ENCODE data around the gene EXOC3L2. TPM values are rescaled to one million over a fixed set of nuclear protein-coding genes. Genes with fewer than 3 reads are reported as not detected.
A peak's percentile ranks its signal among the peaks of the same experiment; 100 is the strongest.

The EXOC3L2 gene
- total RNA-seq, 1 donor from 2014 or later = 5.5 TPM

- TF ChIP-seq CTCF (IDR thresholded peaks at IDR 0.05; ENCODE audit: unreplicated experiment) = peak; percentile 66
- Mint-ChIP-seq H3K27ac (ENCODE audit: unreplicated experiment) (peak within 1 kb of the TSS; percentile 94), H3K27me3 (ENCODE audit: unreplicated experiment) (peaks cover 9% of the 10 kb centered on the region), H3K9me3 (ENCODE audit: unreplicated experiment) (no peaks in the 10 kb centered on the region), H3K36me3 (ENCODE audit: low read depth, unreplicated experiment) (peaks cover 21% of the 10 kb centered on the region), H3K4me3 (ENCODE audit: unreplicated experiment) (peak within 1 kb of the TSS; percentile 99), H3K4me1 (ENCODE audit: unreplicated experiment) (peaks cover 44% of the 10 kb centered on the region)
- peak; percentile 100 for DNase-seq (ENCODE audit: low spot score)
These were observed 66.7 kb downstream of the EXOC3L2 start, which contains the start of gene BLOC1S3 for GRCh38 chr19:45178262-45179071. BLOC1S3 (plus strand) TSS chr19:45178784; CDS start chr19:45179297, 513 bp downstream.

- H3K4me1 Mint-ChIP-seq (ENCODE audit: unreplicated experiment) = peaks cover 48% of the 10 kb centered on the region
- H3K36me3 Mint-ChIP-seq (ENCODE audit: low read depth, unreplicated experiment) = peaks cover 20% of the 10 kb centered on the region
- H3K27ac Mint-ChIP-seq (ENCODE audit: unreplicated experiment) = peak within 1 kb of the TSS; percentile 94
- no peaks in the 10 kb centered on the region for H3K9me3 Mint-ChIP-seq (ENCODE audit: unreplicated experiment)
- no peak for TF ChIP-seq CTCF (IDR thresholded peaks at IDR 0.05; ENCODE audit: unreplicated experiment)
- H3K4me3 Mint-ChIP-seq (ENCODE audit: unreplicated experiment) = peak within 1 kb of the TSS; percentile 99
- H3K27me3 Mint-ChIP-seq (ENCODE audit: unreplicated experiment) = peaks cover 9% of the 10 kb centered on the region
- no peak for DNase-seq (ENCODE audit: low spot score)
These were observed 67.4 kb downstream of the EXOC3L2 start, which contains the start of gene TRAPPC6A for GRCh38 chr19:45177817-45178261. TRAPPC6A (minus strand) TSS chr19:45178237; CDS start chr19:45178218, 19 bp downstream.

- TF ChIP-seq CTCF (IDR thresholded peaks at IDR 0.05; ENCODE audit: unreplicated experiment) = no peak
- Mint-ChIP-seq H3K9me3 (ENCODE audit: unreplicated experiment) (no peaks in the 10 kb centered on the region), H3K36me3 (ENCODE audit: low read depth, unreplicated experiment) (peaks cover 12% of the 10 kb centered on the region), H3K4me3 (ENCODE audit: unreplicated experiment) (peak overlapping the region; percentile 27), H3K27ac (ENCODE audit: unreplicated experiment) (peak overlapping the region; percentile 55), H3K27me3 (ENCODE audit: unreplicated experiment) (peaks cover 6% of the 10 kb centered on the region), H3K4me1 (ENCODE audit: unreplicated experiment) (peaks cover 58% of the 10 kb centered on the region)
- no peak for DNase-seq (ENCODE audit: low spot score)
These were observed 69.5 kb downstream of the EXOC3L2 start for GRCh38 chr19:45175515-45176345.

GRCh38 chr19:45173816-45174215, 71.4 kb downstream of the EXOC3L2 start:
- Mint-ChIP-seq H3K27ac (ENCODE audit: unreplicated experiment) (peak overlapping the region; percentile 74), H3K36me3 (ENCODE audit: low read depth, unreplicated experiment) (peaks cover 12% of the 10 kb centered on the region), H3K27me3 (ENCODE audit: unreplicated experiment) (peaks cover 10% of the 10 kb centered on the region), H3K4me1 (ENCODE audit: unreplicated experiment) (peaks cover 61% of the 10 kb centered on the region), H3K4me3 (ENCODE audit: unreplicated experiment) (no peak overlapping the region), H3K9me3 (ENCODE audit: unreplicated experiment) (no peaks in the 10 kb centered on the region)
- DNase-seq (ENCODE audit: low spot score) = no peak
- no peak for TF ChIP-seq CTCF (IDR thresholded peaks at IDR 0.05; ENCODE audit: unreplicated experiment)
